GM19324 (cell line): Measurements from ENCODE around the gene JMJD1C.
A peak's percentile ranks its signal among the peaks of the same experiment; 100 is the strongest.
"Not testable (repeated sequence)": the region's sequence is repeated elsewhere in the genome, so short reads cannot be mapped to it uniquely, and the experiment has no call there.

Experiments
- ATAC-seq: cut with Tn5 transposase; IDR thresholded peaks from one replicate; pipeline ENCODE4 v1.9.1; 2021; ENCODE audit warnings: mild to moderate bottlenecking, moderate library complexity; ENCODE audit not compliant: unreplicated experiment, low FRiP score

Gene JMJD1C

DNA sequence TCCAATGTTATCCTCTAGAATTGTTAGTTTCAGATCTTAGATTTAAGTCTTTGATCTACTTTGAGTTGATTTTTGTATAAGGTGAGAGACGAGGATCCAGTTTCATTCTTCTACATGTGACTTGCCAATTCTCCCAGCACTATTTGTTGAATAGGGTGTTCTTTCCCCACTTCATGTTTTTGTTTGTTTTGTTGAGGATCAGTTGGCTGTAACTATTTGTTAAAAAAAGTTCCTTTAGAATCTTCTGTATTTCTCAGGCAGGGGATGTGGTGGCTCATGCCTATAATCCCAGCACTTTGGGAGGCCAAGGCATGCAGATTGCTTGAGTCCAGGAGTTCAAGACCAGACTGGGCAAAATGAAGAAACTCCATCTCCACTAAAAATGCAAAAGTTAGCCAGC is 151.8 kb downstream of the JMJD1C start:
- no peak for ATAC-seq

GRCh38 chr10:63313066-63313717 is 152.6 kb downstream of the JMJD1C start:
- no peak for ATAC-seq

DNA sequence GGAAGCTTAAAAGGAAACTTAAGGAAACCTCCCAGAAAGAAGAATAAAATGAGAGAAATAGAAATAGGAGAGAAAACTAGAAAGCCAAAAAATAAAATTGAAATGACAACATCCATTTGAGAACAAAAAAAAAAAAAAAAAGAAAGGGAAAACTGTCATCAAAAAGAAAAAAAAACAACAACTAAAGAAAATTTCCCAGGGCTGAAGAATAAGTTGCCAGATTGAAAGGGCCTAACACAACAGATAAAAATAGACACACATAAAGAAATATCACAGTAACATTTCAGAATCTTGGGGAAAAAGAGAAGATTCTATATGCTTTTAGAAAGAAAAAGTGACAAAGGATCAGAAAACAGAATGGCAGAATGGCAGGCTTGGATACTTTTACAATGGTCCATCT is 157.1 kb downstream of the JMJD1C start:
- ATAC-seq = no peak

DNA sequence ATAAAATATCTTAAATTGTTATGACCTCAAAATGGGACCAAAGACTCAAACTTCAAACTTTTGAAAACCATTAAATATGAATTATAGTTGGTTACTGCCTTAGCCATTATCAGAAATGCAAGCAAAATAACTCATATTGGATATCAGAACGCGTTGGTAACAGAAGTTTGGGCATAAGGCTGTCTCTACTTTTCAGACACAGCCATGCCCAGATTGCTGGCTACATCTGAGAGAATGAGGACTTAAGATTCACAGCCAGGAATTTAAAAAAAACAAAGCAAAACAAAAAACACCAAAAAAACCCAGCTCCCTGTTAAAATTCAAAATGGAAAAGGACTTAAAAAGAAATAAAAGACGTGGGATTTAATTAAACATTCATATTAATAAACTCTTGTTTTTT is 161.6 kb downstream of the JMJD1C start:
- ATAC-seq = no peak

DNA sequence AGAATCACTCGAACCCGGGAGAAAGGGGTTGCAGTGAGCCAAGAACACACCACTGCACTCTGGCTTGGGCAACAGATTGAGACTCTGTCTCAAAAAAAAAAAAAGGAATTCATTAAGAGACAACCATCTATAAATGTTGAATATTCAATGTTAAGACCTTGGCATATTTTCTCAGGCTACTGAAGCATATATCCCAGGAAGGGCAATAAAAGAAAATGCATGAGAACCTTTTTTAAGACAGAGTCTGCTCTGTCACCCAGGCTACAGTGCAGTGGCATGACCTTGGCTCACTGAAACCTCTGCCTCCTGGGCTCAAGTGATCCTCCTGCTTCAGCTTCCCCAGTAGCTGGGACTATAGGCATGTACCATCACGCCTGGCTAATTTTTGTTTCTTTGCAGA is 165.0 kb downstream of the JMJD1C start:
- ATAC-seq = no peak

DNA sequence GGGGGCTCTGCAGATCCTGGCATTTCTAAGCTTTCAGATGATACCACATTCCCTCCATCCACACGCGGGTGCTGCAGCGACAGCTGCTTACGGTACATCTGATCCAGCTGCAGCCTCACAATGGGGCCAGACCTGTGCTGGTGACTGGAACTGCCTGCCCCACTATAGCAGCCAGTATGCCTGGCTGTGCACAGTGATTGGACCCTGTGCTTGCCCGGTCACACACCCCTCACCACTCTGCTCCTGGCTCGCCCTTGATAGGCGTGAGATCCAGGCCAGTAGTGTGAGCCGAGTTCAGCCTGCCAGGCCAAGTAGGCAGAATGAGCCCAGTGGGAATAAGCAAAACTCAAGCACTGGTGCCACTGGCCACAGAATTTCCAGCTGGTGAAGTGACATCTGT is 167.8 kb downstream of the JMJD1C start:
- no peak for ATAC-seq

DNA sequence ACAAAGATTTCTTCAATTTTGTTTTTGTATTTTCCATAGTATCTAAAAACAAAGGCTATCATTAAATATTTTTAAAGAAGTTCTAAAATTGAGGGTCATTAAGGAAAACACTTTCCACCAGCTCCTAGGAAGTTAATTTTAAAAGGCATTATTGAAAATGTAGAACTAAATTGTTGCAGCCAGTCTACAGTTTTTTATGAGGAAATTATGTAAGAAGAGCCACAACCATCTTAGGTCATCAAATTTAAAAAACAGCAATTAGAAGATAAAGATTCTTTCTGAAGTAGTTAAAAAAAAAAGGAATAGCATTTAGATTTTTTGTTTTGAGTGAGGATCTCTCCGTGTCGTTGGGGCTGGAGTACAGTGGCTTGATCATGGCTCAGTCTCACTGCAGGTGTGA is 171.0 kb downstream of the JMJD1C start:
- ATAC-seq = no peak

DNA sequence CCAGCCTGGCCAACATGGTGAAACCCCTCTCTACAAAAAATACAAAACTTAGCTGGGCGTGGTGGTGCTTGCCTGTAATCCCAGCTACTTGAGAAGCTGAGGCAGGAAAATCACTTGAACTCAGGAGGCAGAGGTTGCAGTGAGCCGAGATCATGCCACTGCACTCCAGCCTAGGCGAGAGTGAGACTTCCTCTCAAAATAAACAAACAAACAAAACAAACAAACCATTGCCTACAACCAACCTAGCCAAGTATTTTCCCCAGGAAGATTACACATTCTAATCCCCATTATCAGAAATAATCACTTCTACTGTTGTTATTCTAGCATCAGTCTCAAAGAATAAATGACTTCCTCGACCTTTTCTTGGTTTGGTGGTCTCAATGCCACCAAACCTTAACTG is 172.9 kb downstream of the JMJD1C start:
- not testable (repeated sequence) for ATAC-seq

GRCh38 chr10:63288170-63288569 is 177.6 kb downstream of the JMJD1C start:
- ATAC-seq = no peak

GRCh38 chr10:63286754-63287264 is 179.0 kb downstream of the JMJD1C start:
- ATAC-seq = peak; percentile 70

- peak; percentile 52 for ATAC-seq
Observed at GRCh38 chr10:63286340-63286739, 179.4 kb downstream of the JMJD1C start.

DNA sequence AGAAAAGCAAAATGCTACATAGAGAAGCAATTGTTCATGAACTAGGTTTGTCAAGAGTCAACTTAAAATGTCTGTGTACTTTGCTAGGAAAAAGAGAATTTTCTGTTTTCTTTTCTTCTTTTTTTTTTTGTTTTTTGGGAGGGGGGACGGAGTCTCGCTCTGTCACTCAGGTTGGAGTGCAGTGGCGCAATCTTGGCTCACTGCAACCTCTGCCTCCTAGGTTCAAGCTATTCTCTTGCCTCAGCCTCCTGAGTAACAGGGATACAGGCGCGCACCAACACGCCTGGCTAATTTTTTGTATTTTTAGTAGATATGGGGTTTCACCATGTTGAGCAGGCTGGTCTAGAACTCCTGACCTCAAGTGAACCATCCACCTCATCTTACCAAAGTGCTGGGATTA is 181.9 kb downstream of the JMJD1C start:
- ATAC-seq = not testable (repeated sequence)

DNA sequence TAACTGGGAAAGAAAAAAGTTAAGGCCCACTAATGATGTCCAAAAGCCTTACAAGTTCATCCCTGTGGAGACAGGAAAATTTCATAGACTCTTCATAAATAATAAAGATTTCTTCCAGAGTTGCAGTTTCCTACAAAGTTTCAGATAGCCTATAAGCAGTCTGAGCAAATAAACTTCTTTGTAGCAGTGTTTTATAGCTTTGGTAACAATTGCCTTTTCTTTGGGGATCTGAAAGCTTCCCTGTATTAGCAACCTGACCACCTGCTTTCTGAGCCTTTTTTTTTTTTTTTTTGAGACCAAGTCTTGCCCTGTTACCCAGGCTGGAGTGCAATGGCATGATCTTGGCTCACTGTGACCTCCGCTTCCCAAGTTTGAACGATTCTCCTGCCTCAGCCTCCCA is 182.7 kb downstream of the JMJD1C start:
- no peak for ATAC-seq

DNA sequence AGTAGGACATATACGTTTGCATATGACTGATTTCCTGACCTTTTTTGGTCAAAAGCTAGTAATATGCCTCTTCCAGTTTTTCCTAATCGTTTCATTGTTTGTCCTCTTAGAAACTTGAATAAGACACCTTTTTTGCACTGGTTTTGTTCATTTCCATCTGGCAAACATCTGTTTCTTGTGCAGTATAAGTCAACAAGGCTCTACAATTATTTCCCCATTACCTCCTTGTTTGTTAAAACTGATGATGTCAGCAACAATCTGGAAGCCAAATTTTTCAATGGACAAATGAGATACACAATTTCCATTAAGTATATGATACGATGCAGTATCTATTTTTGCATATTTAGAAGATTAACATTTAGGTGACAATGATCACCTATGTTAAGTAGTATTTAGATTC is 183.8 kb downstream of the JMJD1C start:
- no peak for ATAC-seq

- ATAC-seq = no peak
Observed at GRCh38 chr10:63280386-63280785, 185.4 kb downstream of the JMJD1C start.

GRCh38 chr10:63275094-63275493 is 190.7 kb downstream of the JMJD1C start:
- ATAC-seq = no peak

DNA sequence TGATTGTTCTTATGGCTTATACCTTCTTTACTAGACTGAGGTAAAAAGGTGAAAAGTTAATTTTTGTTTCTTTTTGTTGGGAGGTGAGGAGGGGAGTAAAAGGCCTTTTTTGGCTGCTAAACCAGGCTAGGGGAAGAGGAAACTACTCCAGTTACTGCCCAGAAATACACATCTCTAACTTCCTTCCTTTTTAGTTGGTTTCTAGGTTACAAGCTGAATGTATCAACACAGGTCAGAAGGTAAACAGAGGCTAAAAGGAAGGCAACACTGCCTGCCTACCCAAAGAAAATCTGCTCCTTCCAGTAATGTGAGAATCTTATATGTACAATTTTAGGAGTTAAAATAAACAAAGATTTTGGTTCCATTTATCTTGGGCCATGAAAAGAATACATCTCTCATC is 192.2 kb downstream of the JMJD1C start:
- no peak for ATAC-seq

- ATAC-seq = peak; percentile 96
Observed at GRCh38 chr10:63268798-63269503, 196.8 kb downstream of the JMJD1C start.

GRCh38 chr10:63268149-63268797 is 197.5 kb downstream of the JMJD1C start:
- ATAC-seq = no peak

DNA sequence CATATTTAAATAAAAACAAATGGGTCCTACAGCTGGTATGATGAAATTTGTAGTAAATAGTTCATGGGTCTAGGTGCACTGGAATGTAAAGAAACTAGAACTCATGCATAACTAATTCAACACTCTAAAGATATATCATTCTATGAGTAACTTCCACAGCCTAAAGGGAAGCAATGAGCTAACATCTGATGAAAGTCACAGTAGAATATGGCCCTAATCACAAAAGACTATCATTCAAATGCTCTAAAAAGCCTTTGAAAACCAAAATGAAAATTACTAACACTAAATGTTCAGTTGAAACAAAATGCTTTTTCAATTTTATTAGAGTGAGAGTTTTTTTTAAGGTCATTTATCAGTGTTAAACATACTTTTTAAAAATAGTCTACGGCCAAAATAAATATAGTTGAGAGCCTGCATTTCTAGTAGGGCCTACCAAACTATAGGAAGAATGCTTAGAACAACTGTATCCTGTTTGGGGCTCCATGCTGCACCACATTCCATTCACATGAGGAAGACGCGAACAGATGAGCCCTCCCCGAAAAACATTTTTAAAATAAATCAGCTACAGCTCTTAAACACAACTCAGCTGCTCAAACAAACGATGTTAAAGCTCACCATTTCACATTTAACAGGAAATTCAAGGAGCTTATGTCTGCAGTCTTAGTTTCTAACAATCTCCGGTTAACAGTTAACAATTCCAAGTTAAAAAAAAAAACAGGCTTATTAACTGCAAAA is 198.2 kb downstream of the JMJD1C start:
- no peak for ATAC-seq
